Measurements from ENCODE around the gene MYL7.
"Not testable (repeated sequence)": the region's sequence is repeated elsewhere in the genome, so short reads cannot be mapped to it uniquely, and the experiment has no call there.

MYL7 gene

GRCh38 chr7:44141221-44141850 is at the start of gene MYL7:
Gene MYL7 (minus strand): TSS chr7:44141332. CDS start chr7:44141305, 27 bp downstream.
- no peak for DNase-seq (ENCODE audit: low read depth in 2 of 2)

GRCh38 chr7:44189993-44190872 is 49.1 kb upstream of the MYL7 start:
- no peak for DNase-seq (ENCODE audit: low read depth in 2 of 2)

- no peak for DNase-seq (ENCODE audit: low read depth in 2 of 2)
These were observed 48.3 kb upstream of the MYL7 start, which contains the start of gene GCK for GRCh38 chr7:44189286-44189992. Gene GCK (minus strand): TSS chr7:44189439. CDS start chr7:44188953, 486 bp downstream.

- DNase-seq (ENCODE audit: low read depth in 2 of 2), result no peak
These were observed 47.5 kb upstream of the MYL7 start for GRCh38 chr7:44188480-44189225.

GRCh38 chr7:44187636-44188416 is 46.7 kb upstream of the MYL7 start:
- no peak for DNase-seq (ENCODE audit: low read depth in 2 of 2)

GRCh38 chr7:44186736-44187135 is 45.6 kb upstream of the MYL7 start:
- no peak for DNase-seq (ENCODE audit: low read depth in 2 of 2)

- no peak for DNase-seq (ENCODE audit: low read depth in 2 of 2)
These were observed 44.6 kb upstream of the MYL7 start for GRCh38 chr7:44185729-44186128.

GRCh38 chr7:44184873-44185446 is 43.8 kb upstream of the MYL7 start:
- DNase-seq (ENCODE audit: low read depth in 2 of 2), result no peak

GRCh38 chr7:44184206-44184872 is 43.2 kb upstream of the MYL7 start:
- DNase-seq (ENCODE audit: low read depth in 2 of 2), result no peak

- DNase-seq (ENCODE audit: low read depth in 2 of 2), result no peak
These were observed 42.3 kb upstream of the MYL7 start for GRCh38 chr7:44183386-44183785.

GRCh38 chr7:44182827-44183226 is 41.7 kb upstream of the MYL7 start:
- no peak for DNase-seq (ENCODE audit: low read depth in 2 of 2)

- DNase-seq (ENCODE audit: low read depth in 2 of 2), result no peak
These were observed 39.5 kb upstream of the MYL7 start for GRCh38 chr7:44180631-44181030.

- no peak for DNase-seq (ENCODE audit: low read depth in 2 of 2)
These were observed 36.5 kb upstream of the MYL7 start for GRCh38 chr7:44177570-44178131.

GRCh38 chr7:44176486-44176885 is 35.4 kb upstream of the MYL7 start:
- DNase-seq (ENCODE audit: low read depth in 2 of 2), result no peak

GRCh38 chr7:44175730-44176129 is 34.6 kb upstream of the MYL7 start:
- no peak for DNase-seq (ENCODE audit: low read depth in 2 of 2)

GRCh38 chr7:44174694-44174948 is 33.5 kb upstream of the MYL7 start:
- not testable (repeated sequence) for DNase-seq (ENCODE audit: low read depth in 2 of 2)

GRCh38 chr7:44173911-44174693 is 33.0 kb upstream of the MYL7 start:
- DNase-seq (ENCODE audit: low read depth in 2 of 2), result no peak

GRCh38 chr7:44172803-44173424 is 31.8 kb upstream of the MYL7 start:
- DNase-seq (ENCODE audit: low read depth in 2 of 2), result no peak

- no peak for DNase-seq (ENCODE audit: low read depth in 2 of 2)
These were observed 31.2 kb upstream of the MYL7 start for GRCh38 chr7:44172352-44172751.

Data from stimulated activated CD4-positive, alpha-beta T cell treated with anti-CD3 and anti-CD28 coated beads, Interleukin-1b, Interleukin-23, amount 100 ng/mL, for 1 hour (primary cell).